Progenitor cell of endocrine pancreas (in vitro differentiated cells): ENCODE data around the gene PLPP4. TPM values are rescaled to one million over a fixed set of nuclear protein-coding genes. Genes with fewer than 3 reads are reported as not detected.

Source experiments
- DNase-seq: peaks from one replicate; pipeline ENCODE4 v3.0.0; 2021; ENCODE audit warnings: low spot score; ENCODE audit not compliant: unreplicated experiment
- H3K27ac Mint-ChIP-seq: 2 replicates; pipeline ENCODE4 v1.8.0; 2021; ENCODE audit warnings: mild to moderate bottlenecking, moderate library complexity, mixed read lengths
- H3K27me3 Mint-ChIP-seq: 2 replicates; pipeline ENCODE4 v1.8.0; 2021; ENCODE audit warnings: mixed read lengths
- H3K36me3 Mint-ChIP-seq: 2 replicates; pipeline ENCODE4 v1.8.0; 2022; ENCODE audit warnings: mixed read lengths; ENCODE audit not compliant: insufficient read depth
- H3K4me1 Mint-ChIP-seq: 2 replicates; pipeline ENCODE4 v1.8.0; 2021; ENCODE audit warnings: low read depth, mixed read lengths
- H3K4me3 Mint-ChIP-seq: 2 replicates; pipeline ENCODE4 v1.8.0; 2021; ENCODE audit warnings: low read depth, mild to moderate bottlenecking, moderate library complexity, mixed read lengths
- H3K9me3 Mint-ChIP-seq: 2 replicates; pipeline ENCODE4 v1.8.0; 2021; ENCODE audit warnings: low read depth, mixed read lengths
- total RNA-seq: library from RNA; stranded (reverse); gene quantifications from 2 replicates; pipeline ENCODE4 v1.2.1, GENCODE V29; 2021
- TF ChIP-seq, protein P1 (sequence below): fragments of 200-600 bp; sonication (generic); IDR thresholded peaks from one replicate; pipeline ENCODE4 v1.5.0; 2021; ENCODE audit warnings: antibody characterized with exemption, mild to moderate bottlenecking; ENCODE audit not compliant: unreplicated experiment

Gene PLPP4
- total RNA-seq, 1 donor from 2014 or later, result not detected

- H3K4me1 Mint-ChIP-seq, result no peaks in the 10 kb centered on the region
- TF ChIP-seq, protein P1, sequence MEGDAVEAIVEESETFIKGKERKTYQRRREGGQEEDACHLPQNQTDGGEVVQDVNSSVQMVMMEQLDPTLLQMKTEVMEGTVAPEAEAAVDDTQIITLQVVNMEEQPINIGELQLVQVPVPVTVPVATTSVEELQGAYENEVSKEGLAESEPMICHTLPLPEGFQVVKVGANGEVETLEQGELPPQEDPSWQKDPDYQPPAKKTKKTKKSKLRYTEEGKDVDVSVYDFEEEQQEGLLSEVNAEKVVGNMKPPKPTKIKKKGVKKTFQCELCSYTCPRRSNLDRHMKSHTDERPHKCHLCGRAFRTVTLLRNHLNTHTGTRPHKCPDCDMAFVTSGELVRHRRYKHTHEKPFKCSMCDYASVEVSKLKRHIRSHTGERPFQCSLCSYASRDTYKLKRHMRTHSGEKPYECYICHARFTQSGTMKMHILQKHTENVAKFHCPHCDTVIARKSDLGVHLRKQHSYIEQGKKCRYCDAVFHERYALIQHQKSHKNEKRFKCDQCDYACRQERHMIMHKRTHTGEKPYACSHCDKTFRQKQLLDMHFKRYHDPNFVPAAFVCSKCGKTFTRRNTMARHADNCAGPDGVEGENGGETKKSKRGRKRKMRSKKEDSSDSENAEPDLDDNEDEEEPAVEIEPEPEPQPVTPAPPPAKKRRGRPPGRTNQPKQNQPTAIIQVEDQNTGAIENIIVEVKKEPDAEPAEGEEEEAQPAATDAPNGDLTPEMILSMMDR, result no peak
- no peak overlapping the region for H3K27ac Mint-ChIP-seq
- H3K9me3 Mint-ChIP-seq, result no peaks in the 10 kb centered on the region
- no peaks in the 10 kb centered on the region for H3K36me3 Mint-ChIP-seq
- H3K4me3 Mint-ChIP-seq, result no peak overlapping the region
- no peak for DNase-seq
- peaks cover 9% of the 10 kb centered on the region for H3K27me3 Mint-ChIP-seq
These were observed 20.5 kb upstream of the PLPP4 start for GRCh38 chr10:120436439-120437112.

DNA sequence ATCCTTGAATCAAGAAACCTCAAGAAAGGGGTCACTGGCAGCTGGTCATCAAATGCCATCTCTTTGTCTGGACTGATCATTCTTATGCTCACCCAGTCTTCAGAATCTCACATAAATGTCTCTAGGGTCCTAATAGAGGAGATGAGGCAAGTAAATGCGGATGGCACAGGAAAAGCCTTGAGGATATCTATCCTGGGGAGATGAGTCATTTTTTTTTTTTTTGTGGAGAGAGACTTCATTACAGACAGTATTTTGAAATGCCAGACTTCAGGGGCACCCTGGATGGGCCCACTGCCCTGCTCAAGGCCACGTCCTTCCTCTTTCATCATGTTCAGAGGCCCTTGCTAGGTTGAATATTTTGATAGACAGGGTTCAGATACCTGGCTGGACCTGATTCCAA is 19.5 kb upstream of the PLPP4 start:
- DNase-seq, result no peak
- Mint-ChIP-seq H3K36me3 (no peaks in the 10 kb centered on the region), H3K4me1 (no peaks in the 10 kb centered on the region), H3K9me3 (no peaks in the 10 kb centered on the region), H3K27ac (no peak overlapping the region), H3K27me3 (peaks cover 4% of the 10 kb centered on the region), H3K4me3 (no peak overlapping the region)
- TF ChIP-seq, protein P1, result no peak

DNA sequence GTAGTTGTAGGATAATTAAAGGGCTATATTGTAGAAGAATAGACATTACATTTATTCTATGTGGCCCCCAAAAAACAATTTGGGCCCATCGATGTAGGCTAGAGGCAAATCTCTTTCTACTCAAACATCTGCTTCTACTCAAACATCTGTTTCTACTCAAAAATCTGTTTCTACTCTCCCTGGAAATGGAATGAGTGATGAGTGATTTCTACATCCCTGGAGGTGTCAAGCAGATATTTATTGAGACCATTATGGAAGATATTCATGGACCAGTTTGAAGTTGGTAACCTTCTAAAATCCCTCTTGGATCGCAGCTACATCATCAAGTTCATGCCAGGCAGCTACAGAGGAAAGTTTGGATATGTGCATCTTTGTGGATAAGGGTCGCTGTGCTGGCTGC is 5.1 kb upstream of the PLPP4 start:
- Mint-ChIP-seq H3K4me3 (no peak overlapping the region), H3K27ac (no peak overlapping the region), H3K36me3 (no peaks in the 10 kb centered on the region), H3K27me3 (peaks cover 35% of the 10 kb centered on the region), H3K4me1 (peaks cover 6% of the 10 kb centered on the region), H3K9me3 (no peaks in the 10 kb centered on the region)
- DNase-seq, result no peak
- TF ChIP-seq, protein P1, result no peak

GRCh38 chr10:120453319-120453718 is 3.7 kb upstream of the PLPP4 start:
- H3K27me3 Mint-ChIP-seq, result peaks cover 47% of the 10 kb centered on the region
- no peak overlapping the region for H3K4me3 Mint-ChIP-seq
- no peaks in the 10 kb centered on the region for H3K9me3 Mint-ChIP-seq
- peaks cover 8% of the 10 kb centered on the region for H3K4me1 Mint-ChIP-seq
- H3K27ac Mint-ChIP-seq, result no peak overlapping the region
- DNase-seq, result no peak
- H3K36me3 Mint-ChIP-seq, result no peaks in the 10 kb centered on the region
- TF ChIP-seq, protein P1, result no peak

- Mint-ChIP-seq H3K9me3 (no peaks in the 10 kb centered on the region), H3K36me3 (no peaks in the 10 kb centered on the region), H3K27me3 (peaks cover 53% of the 10 kb centered on the region)
These were observed 3.1 kb upstream of the PLPP4 start for GRCh38 chr10:120453886-120454285.

More at GRCh38 chr10:120453886-120454285, 3.1 kb upstream of the PLPP4 start:
- DNase-seq, result no peak
- H3K27ac Mint-ChIP-seq, result no peak overlapping the region
- H3K4me1 Mint-ChIP-seq, result peaks cover 8% of the 10 kb centered on the region
- H3K4me3 Mint-ChIP-seq, result no peak overlapping the region
- TF ChIP-seq, protein P1, result no peak
